ENCODE results near the gene KIF15.

DNA sequence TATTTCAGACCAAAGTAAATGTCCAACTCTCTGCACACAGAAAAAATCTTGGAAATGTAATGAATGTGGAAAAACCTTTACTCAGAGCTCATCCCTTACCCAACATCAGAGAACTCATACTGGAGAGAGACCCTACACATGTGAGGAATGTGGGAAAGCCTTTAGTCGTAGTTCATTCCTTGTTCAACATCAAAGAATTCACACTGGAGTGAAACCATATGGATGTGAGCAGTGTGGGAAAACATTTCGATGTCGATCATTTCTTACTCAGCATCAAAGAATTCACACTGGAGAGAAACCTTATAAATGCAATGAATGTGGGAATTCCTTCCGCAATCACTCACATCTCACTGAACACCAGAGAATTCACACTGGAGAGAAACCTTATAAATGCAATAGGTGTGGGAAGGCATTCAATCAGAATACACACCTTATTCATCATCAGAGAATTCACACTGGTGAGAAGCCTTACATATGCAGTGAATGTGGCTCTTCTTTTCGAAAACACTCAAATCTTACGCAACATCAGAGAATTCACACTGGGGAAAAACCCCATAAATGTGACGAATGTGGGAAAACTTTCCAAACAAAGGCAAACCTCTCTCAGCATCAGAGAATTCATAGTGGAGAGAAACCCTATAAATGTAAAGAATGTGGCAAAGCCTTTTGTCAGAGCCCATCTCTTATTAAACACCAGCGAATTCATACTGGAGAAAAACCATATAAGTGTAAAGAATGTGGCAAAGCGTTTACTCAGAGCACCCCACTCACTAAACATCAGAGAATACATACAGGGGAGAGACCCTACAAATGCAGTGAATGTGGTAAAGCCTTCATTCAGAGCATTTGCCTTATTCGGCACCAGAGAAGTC is 40.1 kb upstream of the KIF15 start:
- no peak for TF ChIP-seq TEAD1 (CRISPR knock-in tag; IDR thresholded peaks at IDR 0.05)
- TF ChIP-seq, protein P1, sequence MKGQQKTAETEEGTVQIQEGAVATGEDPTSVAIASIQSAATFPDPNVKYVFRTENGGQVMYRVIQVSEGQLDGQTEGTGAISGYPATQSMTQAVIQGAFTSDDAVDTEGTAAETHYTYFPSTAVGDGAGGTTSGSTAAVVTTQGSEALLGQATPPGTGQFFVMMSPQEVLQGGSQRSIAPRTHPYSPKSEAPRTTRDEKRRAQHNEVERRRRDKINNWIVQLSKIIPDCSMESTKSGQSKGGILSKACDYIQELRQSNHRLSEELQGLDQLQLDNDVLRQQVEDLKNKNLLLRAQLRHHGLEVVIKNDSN (CRISPR knock-in tag; IDR thresholded peaks at IDR 0.05) = no peak
- TF ChIP-seq, protein P2, sequence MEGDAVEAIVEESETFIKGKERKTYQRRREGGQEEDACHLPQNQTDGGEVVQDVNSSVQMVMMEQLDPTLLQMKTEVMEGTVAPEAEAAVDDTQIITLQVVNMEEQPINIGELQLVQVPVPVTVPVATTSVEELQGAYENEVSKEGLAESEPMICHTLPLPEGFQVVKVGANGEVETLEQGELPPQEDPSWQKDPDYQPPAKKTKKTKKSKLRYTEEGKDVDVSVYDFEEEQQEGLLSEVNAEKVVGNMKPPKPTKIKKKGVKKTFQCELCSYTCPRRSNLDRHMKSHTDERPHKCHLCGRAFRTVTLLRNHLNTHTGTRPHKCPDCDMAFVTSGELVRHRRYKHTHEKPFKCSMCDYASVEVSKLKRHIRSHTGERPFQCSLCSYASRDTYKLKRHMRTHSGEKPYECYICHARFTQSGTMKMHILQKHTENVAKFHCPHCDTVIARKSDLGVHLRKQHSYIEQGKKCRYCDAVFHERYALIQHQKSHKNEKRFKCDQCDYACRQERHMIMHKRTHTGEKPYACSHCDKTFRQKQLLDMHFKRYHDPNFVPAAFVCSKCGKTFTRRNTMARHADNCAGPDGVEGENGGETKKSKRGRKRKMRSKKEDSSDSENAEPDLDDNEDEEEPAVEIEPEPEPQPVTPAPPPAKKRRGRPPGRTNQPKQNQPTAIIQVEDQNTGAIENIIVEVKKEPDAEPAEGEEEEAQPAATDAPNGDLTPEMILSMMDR (IDR thresholded peaks at IDR 0.05) = no peak
- no peak for TF ChIP-seq NR3C1 (CRISPR knock-in tag; conservative IDR thresholded peaks at IDR 0.05; ENCODE audit: low read depth)
- no peak for TF ChIP-seq NFE2L1 (CRISPR knock-in tag; IDR thresholded peaks at IDR 0.05)
- TF ChIP-seq, protein P3, sequence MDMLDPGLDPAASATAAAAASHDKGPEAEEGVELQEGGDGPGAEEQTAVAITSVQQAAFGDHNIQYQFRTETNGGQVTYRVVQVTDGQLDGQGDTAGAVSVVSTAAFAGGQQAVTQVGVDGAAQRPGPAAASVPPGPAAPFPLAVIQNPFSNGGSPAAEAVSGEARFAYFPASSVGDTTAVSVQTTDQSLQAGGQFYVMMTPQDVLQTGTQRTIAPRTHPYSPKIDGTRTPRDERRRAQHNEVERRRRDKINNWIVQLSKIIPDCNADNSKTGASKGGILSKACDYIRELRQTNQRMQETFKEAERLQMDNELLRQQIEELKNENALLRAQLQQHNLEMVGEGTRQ (CRISPR knock-in tag; IDR thresholded peaks at IDR 0.05) = no peak
- no peak for TF ChIP-seq TP53 (CRISPR knock-in tag; IDR thresholded peaks at IDR 0.05)

All from WTC11 (cell line).